Adrenal gland (tissue), 12 donors: ENCODE results near the gene BIN2. TPM values are rescaled to one million over a fixed set of nuclear protein-coding genes. Genes with fewer than 3 reads are reported as not detected.

ENCODE experiments used
- DNase-seq, 7 donors: peaks; one replicate each; pipeline ENCODE4 v3.0.0-alpha.2; 2019 to 2020
- H3K27ac ChIP-seq, 5 donors: fragments of 200-600 bp; sonication (generic) in 4 of 5; 1 replicate in 3 of 5; 2 replicates in 2 of 5; pipeline versions ENCODE4 v1.5.1 to v1.8.0; 2016 to 2020; ENCODE audit warnings: mild to moderate bottlenecking in 1 of 5
- H3K27me3 ChIP-seq: fragments of 200-600 bp; 2 replicates; pipeline ENCODE4 v1.8.0; 2021
- H3K36me3 ChIP-seq, 2 donors: fragments of 200-600 bp; replicated peaks in 1 of 2; 1 replicate in 1 of 2; 2 replicates in 1 of 2; pipeline versions ENCODE4 v1.5.1 to v1.8.0; 2018 to 2022
- H3K4me1 ChIP-seq, 2 donors: fragments of 200-600 bp; replicated peaks in 1 of 2; 1 replicate in 1 of 2; 2 replicates in 1 of 2; pipeline versions ENCODE4 v1.5.1 to v1.8.0; 2018 to 2021
- H3K4me3 ChIP-seq, 4 donors: fragments of 200-600 bp; sonication (generic) in 3 of 4; one replicate each; pipeline ENCODE4 v1.5.1; 2016 to 2018
- H3K9me3 ChIP-seq, 3 donors: fragments of 200-600 bp; sonication (generic) in 1 of 3; replicated peaks in 1 of 3; 1 replicate in 2 of 3; 2 replicates in 1 of 3; pipeline versions ENCODE4 v1.5.1 to v1.8.0; 2016 to 2021
- CTCF ChIP-seq, 6 experiments: fragments of 450-650 bp in 4 of 6; fragments of 200-600 bp in 2 of 6; sonication (generic) in 1 of 6; IDR thresholded peaks; 1 replicate in 5 of 6; 2 replicates in 1 of 6; pipeline versions ENCODE4 v1.5.1 to v1.8.0; 2016 to 2021; ENCODE audit warnings: antibody characterized with exemption in 6 of 6, mild to moderate bottlenecking in 2 of 6, moderate library complexity in 1 of 6
- POLR2A ChIP-seq, 2 donors: fragments of 450-650 bp; IDR thresholded peaks; one replicate each; pipeline ENCODE4 v1.6.1; 2017; ENCODE audit warnings: antibody characterized with exemption in 2 of 2, mild to moderate bottlenecking in 2 of 2, moderate library complexity in 1 of 2
- WGBS, 4 donors: extraction: QIAGEN DNeasy Blood & Tissue Kit in 2 of 4; methylation state at CpG; one replicate each; pipeline versions ENCODE4 v1.1.5 to v1.1.7; 2013 to 2017; 5-methylcytosine and 5-hydroxymethylcytosine counted together
- intact Hi-C, 2 donors: fragments of 100-400 bp; cut with DNase I; formaldehyde crosslinking; loops; one replicate each; pipeline versions ENCODE4 v1.14.1 to v1.15.0; 2022 to 2023
- polyA plus RNA-seq, 3 donors: library from polyadenylated mRNA; stranded (reverse); fragments of 200-250 nt in 2 of 3; fragments of 350-450 nt in 1 of 3; fragmentation: Illumina TruSeq in 1 of 3; extraction: RNeasy Lipid Tissue Mini Kit (QIAGEN cat#74804) in 1 of 3; gene quantifications; one replicate each; pipeline ENCODE4 v1.2.3, GENCODE V29; 2013 to 2014
- total RNA-seq, 9 donors: library from RNA; depleted of rRNA in 4 of 9; stranded (reverse); fragments of >200 nt in 4 of 9; fragments of 120-200 nt in 1 of 9; fragmentation: NEBNext Ultra II Directional in 1 of 9; extraction: Animal tissue kit (Norgen Biotek cat#: 25700) in 1 of 9; gene quantifications; one replicate each; pipeline versions ENCODE4 v1.1.0 to v1.2.4, GENCODE V29; 2013 to 2023
- donor health status: healthy with polysubstance abuse.
- donor health status: Bipolar disorder and iron deficiency.
- donor health status: DM: yes; HTN: yes; CAD: no.
- donor health status: DM: no; HTN: no; CAD: no.
- donor health status: DM: no; HTN: no; CAD: no.
- donor health status: DM: yes; HTN: yes; CAD: no.

Gene BIN2
- total and polyA plus RNA-seq, 12 donors: 2.3 to 16.6 (median 6.1) TPM

GRCh38 chr12:51246254-51246853 lies 77.6 kb downstream of the BIN2 start:
- TF ChIP-seq POLR2A (IDR thresholded peaks at IDR 0.05) (no peak), CTCF (IDR thresholded peaks at IDR 0.05) (no peak)
- H3K27me3 ChIP-seq: no peaks in the 10 kb centered on the region
- H3K9me3 ChIP-seq: no peaks in the 10 kb centered on the region
- H3K4me3 ChIP-seq: no peak overlapping the region
- peak overlapping the region in 3 of 5 donors; percentile 32 to 76 (median 52) for H3K27ac ChIP-seq
- H3K4me1 ChIP-seq: peaks cover 0 to 20% of the 10 kb centered on the region in 2 donors
- WGBS, 4 donors: 26 to 59% (median 44%) methylated on average over 7 of the region's 7 CpGs
- DNase-seq: peak in 4 of 7 donors; percentile 26 to 59 (median 52)
- H3K36me3 ChIP-seq: peaks cover 0 to 32% of the 10 kb centered on the region in 2 donors
- intact Hi-C loops: no loop called here

GRCh38 chr12:51245476-51246253 lies 78.3 kb downstream of the BIN2 start:
- H3K4me1 ChIP-seq: peaks cover 0 to 27% of the 10 kb centered on the region in 2 donors
- H3K36me3 ChIP-seq: peaks cover 0 to 39% of the 10 kb centered on the region in 2 donors
- H3K4me3 ChIP-seq: no peak overlapping the region
- WGBS, 4 donors: 83 to 93% (median 90%) methylated on average over 11 of the region's 11 CpGs
- no peak for DNase-seq
- TF ChIP-seq POLR2A (IDR thresholded peaks at IDR 0.05) (no peak), CTCF (IDR thresholded peaks at IDR 0.05) (no peak)
- no peaks in the 10 kb centered on the region for H3K27me3 ChIP-seq
- intact Hi-C loops: no loop called here
- no peaks in the 10 kb centered on the region for H3K9me3 ChIP-seq
- H3K27ac ChIP-seq: peak overlapping the region in 2 of 5 donors; percentile 52 to 76

- Histone ChIP-seq H3K4me3 (no peak overlapping the region), H3K4me1 (peaks cover 8 to 36% of the 10 kb centered on the region in 2 donors), H3K27me3 (no peaks in the 10 kb centered on the region), H3K9me3 (no peaks in the 10 kb centered on the region), H3K36me3 (peaks cover 0 to 43% of the 10 kb centered on the region in 2 donors), H3K27ac (no peak overlapping the region)
- TF ChIP-seq POLR2A (IDR thresholded peaks at IDR 0.05) (no peak), CTCF (IDR thresholded peaks at IDR 0.05) (no peak)
- DNase-seq: no peak
- intact Hi-C loops: no loop called here
- 90 to 98% (median 95%) methylated on average over 4 of the region's 4 CpGs for WGBS, 4 donors
Observed at GRCh38 chr12:51244269-51244668, 79.7 kb downstream of the BIN2 start.

- H3K27me3 ChIP-seq: no peaks in the 10 kb centered on the region
- H3K9me3 ChIP-seq: no peaks in the 10 kb centered on the region
- 59 to 72% (median 69%) methylated on average over 7 of the region's 7 CpGs for WGBS, 4 donors
- H3K4me3 ChIP-seq: no peak overlapping the region
- DNase-seq: peak in 1 of 7 donors; percentile 5
- H3K36me3 ChIP-seq: peaks cover 0 to 43% of the 10 kb centered on the region in 2 donors
- peak overlapping the region in 1 of 5 donors; percentile 70 for H3K27ac ChIP-seq
- intact Hi-C loops: no loop called here
- TF ChIP-seq POLR2A (IDR thresholded peaks at IDR 0.05) (no peak), CTCF (IDR thresholded peaks at IDR 0.05) (no peak)
- peaks cover 8 to 40% of the 10 kb centered on the region in 2 donors for H3K4me1 ChIP-seq
Observed at GRCh38 chr12:51242876-51243275, 81.1 kb downstream of the BIN2 start.
